Measurements from ENCODE around the gene RNF14.
"Not testable (repeated sequence)": the region's sequence is repeated elsewhere in the genome, so short reads cannot be mapped to it uniquely, and the experiment has no call there.

Gene RNF14

GRCh38 chr5:141968914-141969608 is at the start of gene RNF14:
Gene RNF14 (plus strand): TSS chr5:141969105. CDS start chr5:141973589, 4,484 bp downstream.
- peak; percentile 96 for DNase-seq
- in situ Hi-C loops (cut with MboI; ENCODE audit: low pct_unique_long_range_greater_than_20kb, low sequenced_read_pairs): no loop called here

GRCh38 chr5:141919218-141920119 is 49.4 kb upstream of the RNF14 start:
- in situ Hi-C loops (cut with MboI; ENCODE audit: low pct_unique_long_range_greater_than_20kb, low sequenced_read_pairs): no loop called here
- DNase-seq: no peak

- no peak for DNase-seq
- in situ Hi-C loops (cut with MboI; ENCODE audit: low pct_unique_long_range_greater_than_20kb, low sequenced_read_pairs): no loop called here
Measured at GRCh38 chr5:141920771-141921170, 48.1 kb upstream of the RNF14 start.

GRCh38 chr5:141922827-141923447 is 46.0 kb upstream of the RNF14 start:
- DNase-seq; in situ Hi-C loops (cut with MboI; ENCODE audit: low pct_unique_long_range_greater_than_20kb, low sequenced_read_pairs): not testable (repeated sequence)

- in situ Hi-C loops (cut with MboI; ENCODE audit: low pct_unique_long_range_greater_than_20kb, low sequenced_read_pairs): no loop called here
- peak; percentile 97 for DNase-seq
Measured at GRCh38 chr5:141923448-141924313, 45.2 kb upstream of the RNF14 start, which contains the start of gene DELE1. Gene DELE1 (plus strand): TSS chr5:141923871. CDS start chr5:141923942, 71 bp downstream.

- in situ Hi-C loops (cut with MboI; ENCODE audit: low pct_unique_long_range_greater_than_20kb, low sequenced_read_pairs): no loop called here
- DNase-seq: no peak
Measured at GRCh38 chr5:141926434-141926833, 42.5 kb upstream of the RNF14 start.

- DNase-seq: no peak
- in situ Hi-C loops (cut with MboI; ENCODE audit: low pct_unique_long_range_greater_than_20kb, low sequenced_read_pairs): no loop called here
Measured at GRCh38 chr5:141928051-141928450, 40.9 kb upstream of the RNF14 start.

- in situ Hi-C loops (cut with MboI; ENCODE audit: low pct_unique_long_range_greater_than_20kb, low sequenced_read_pairs): no loop called here
- no peak for DNase-seq
Measured at GRCh38 chr5:141929398-141930058, 39.4 kb upstream of the RNF14 start.

- in situ Hi-C loops (cut with MboI; ENCODE audit: low pct_unique_long_range_greater_than_20kb, low sequenced_read_pairs): no loop called here
- DNase-seq: no peak
Measured at GRCh38 chr5:141931694-141932093, 37.2 kb upstream of the RNF14 start.

- in situ Hi-C loops (cut with MboI; ENCODE audit: low pct_unique_long_range_greater_than_20kb, low sequenced_read_pairs): no loop called here
- no peak for DNase-seq
Measured at GRCh38 chr5:141933151-141933550, 35.8 kb upstream of the RNF14 start.

GRCh38 chr5:141934099-141934844 is 34.6 kb upstream of the RNF14 start:
- in situ Hi-C loops (cut with MboI; ENCODE audit: low pct_unique_long_range_greater_than_20kb, low sequenced_read_pairs): no loop called here
- DNase-seq: no peak

GRCh38 chr5:141935538-141935937 is 33.4 kb upstream of the RNF14 start:
- DNase-seq: no peak
- in situ Hi-C loops (cut with MboI; ENCODE audit: low pct_unique_long_range_greater_than_20kb, low sequenced_read_pairs): no loop called here

GRCh38 chr5:141940695-141941271 is 28.1 kb upstream of the RNF14 start:
- DNase-seq: no peak
- in situ Hi-C loops (cut with MboI; ENCODE audit: low pct_unique_long_range_greater_than_20kb, low sequenced_read_pairs): no loop called here

- no peak for DNase-seq
- in situ Hi-C loops (cut with MboI; ENCODE audit: low pct_unique_long_range_greater_than_20kb, low sequenced_read_pairs): no loop called here
Measured at GRCh38 chr5:141941307-141941706, 27.6 kb upstream of the RNF14 start.

- DNase-seq: no peak
- in situ Hi-C loops (cut with MboI; ENCODE audit: low pct_unique_long_range_greater_than_20kb, low sequenced_read_pairs): no loop called here
Measured at GRCh38 chr5:141941779-141942178, 27.1 kb upstream of the RNF14 start.

- in situ Hi-C loops (cut with MboI; ENCODE audit: low pct_unique_long_range_greater_than_20kb, low sequenced_read_pairs): no loop called here
- DNase-seq: no peak
Measured at GRCh38 chr5:141942185-141942857, 26.6 kb upstream of the RNF14 start.

- DNase-seq: no peak
- in situ Hi-C loops (cut with MboI; ENCODE audit: low pct_unique_long_range_greater_than_20kb, low sequenced_read_pairs): no loop called here
Measured at GRCh38 chr5:141944076-141944475, 24.8 kb upstream of the RNF14 start.

Data from KBM-7 (cell line).